ENCODE measurements around the gene TBC1D5.
"Not testable (repeated sequence)": the region's sequence is repeated elsewhere in the genome, so short reads cannot be mapped to it uniquely, and the experiment has no call there.

Gene TBC1D5

GRCh38 chr3:17747174-17747889 lies 4.9 kb upstream of the TBC1D5 start:
- no peak for DNase-seq

DNA sequence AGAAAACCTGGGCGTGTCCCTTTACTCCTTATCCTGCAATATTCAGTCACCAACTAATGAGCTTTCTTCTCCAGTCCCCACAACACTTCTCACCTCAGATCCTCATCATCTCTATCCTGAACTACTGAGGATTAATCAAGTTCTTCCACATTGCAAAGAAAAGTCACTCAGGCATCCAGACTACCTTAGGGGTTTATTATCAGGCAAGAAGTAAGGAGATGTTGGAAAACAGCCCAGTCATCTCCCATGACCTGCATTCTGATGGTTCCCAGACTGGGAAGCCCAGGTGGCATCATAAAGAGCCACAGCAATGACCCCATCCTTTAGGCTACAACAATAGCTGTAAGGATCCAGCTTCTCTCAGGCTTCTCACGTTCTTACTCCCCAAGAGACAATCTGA lies 3.5 kb upstream of the TBC1D5 start:
- no peak for DNase-seq

GRCh38 chr3:17745301-17745700 lies 2.9 kb upstream of the TBC1D5 start:
- no peak for DNase-seq

DNA sequence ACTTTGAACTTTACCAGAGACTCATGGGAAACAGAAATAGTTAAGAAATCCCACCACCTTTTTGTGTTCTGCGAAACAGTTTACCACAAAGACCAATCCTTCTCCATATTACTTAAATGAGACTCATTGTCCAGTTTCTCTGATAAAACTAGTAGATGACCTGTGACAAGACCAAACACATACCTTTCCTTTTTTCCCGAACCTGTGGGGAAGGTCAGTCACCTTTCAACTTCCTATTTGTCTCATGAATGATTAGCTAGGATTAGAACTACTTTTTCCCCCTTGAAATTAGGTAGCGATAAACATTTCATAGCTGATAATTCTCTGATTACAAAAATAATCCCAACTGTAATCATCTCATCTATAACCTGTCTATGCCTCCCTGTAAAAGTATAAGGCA lies 2.3 kb upstream of the TBC1D5 start:
- DNase-seq = no peak

- no peak for DNase-seq
Measured at GRCh38 chr3:17743658-17743995, 1.2 kb upstream of the TBC1D5 start.

GRCh38 chr3:17742880-17743657 lies 638 bp upstream of the TBC1D5 start:
- DNase-seq = no peak

GRCh38 chr3:17741621-17742101 lies 770 bp downstream of the TBC1D5 start:
- no peak for DNase-seq

DNA sequence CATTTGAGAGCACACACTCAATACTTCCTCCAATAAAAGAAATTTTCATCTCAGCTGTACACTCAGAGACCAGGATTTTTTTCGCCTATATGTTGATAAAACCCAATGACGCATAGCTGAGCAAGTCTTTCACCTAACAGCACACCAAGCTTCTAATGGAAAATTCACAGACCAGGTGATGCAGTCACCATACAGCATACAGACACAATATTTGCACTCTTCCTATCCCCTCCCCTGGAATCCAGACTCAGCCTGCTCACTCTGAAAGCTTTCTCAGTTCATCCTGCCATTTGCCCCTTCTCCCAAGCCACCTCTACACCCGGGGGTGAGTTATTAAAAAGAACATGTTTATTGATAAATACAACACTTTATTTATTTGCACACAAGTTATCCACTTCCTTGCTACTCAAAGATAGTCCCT lies 1.7 kb downstream of the TBC1D5 start:
- no peak for DNase-seq

GRCh38 chr3:17738921-17739320 lies 3.5 kb downstream of the TBC1D5 start:
- DNase-seq = no peak

DNA sequence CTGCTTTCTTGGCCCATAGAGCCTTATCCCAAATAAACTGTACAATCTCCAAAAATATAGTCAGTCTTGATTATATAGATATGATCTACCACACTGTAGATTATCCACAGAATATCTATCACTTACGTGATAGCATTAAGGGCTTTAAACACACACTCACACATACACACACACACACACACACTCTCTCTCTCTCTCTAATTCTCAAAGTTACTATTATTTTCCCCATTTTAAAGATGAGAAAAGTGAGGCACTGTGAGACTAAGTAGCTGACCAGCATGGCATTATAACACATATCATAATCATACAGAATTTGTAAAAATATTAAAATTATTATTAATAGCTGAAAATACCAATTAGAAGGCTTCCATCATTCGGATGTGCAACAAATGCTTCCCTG lies 4.2 kb downstream of the TBC1D5 start:
- no peak for DNase-seq

DNA sequence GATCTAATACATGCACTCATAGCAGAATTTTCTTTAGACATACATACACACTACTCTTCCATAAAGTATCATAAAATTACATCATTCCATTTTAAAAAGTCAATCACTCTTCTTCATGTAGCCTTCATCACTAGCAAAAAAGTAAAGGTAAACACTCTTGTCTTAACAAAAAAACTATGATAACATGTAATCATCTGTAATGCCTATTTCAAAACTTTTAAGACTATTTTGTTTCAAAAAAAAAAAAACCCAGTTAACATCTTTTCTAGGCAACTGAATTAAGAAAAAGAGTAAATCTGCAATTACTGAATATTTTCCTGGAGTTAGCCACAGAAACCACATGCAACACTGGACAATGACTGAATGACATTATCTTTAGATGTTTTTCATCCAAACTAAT lies 4.8 kb downstream of the TBC1D5 start:
- no peak for DNase-seq

DNA sequence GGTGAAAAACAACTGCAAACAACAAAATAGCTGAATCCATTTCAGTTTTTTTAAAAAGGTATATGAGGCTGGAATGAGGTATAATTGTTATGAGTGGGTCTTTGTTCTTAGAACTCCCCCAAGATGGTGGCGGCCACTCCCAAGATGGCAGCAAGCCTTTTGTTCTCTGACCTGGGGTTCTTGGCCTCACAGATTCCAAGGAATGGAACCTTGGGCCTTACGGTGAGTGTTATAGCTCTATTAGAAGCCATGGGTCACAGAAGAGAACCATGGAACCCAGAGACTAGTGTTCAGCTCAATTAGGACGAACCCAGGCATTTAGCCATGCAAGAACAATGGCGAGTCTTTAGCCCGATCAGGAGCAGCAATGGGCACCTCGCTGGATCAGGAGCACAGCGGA lies 7.1 kb downstream of the TBC1D5 start:
- DNase-seq = not testable (repeated sequence)

DNA sequence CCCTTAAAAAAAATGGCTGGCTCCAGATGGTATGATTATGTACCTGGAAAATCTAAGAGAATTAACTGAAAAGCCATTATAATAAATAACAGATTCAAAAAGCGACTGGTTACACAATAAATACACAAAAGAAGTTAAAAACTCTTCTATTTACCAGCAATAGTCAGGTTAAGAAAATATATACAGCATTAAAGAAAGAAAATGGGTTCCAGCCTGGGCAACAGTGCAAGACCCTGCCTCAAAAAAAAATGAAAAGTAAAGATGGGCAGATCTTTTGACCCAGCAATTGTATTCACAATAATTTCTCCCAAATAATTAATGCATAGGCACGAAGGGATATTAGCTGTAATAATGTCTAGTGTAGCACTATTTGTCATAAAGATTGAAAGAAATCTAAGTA lies 8.7 kb downstream of the TBC1D5 start:
- no peak for DNase-seq

GRCh38 chr3:17733215-17733614 lies 9.2 kb downstream of the TBC1D5 start:
- DNase-seq = no peak

DNA sequence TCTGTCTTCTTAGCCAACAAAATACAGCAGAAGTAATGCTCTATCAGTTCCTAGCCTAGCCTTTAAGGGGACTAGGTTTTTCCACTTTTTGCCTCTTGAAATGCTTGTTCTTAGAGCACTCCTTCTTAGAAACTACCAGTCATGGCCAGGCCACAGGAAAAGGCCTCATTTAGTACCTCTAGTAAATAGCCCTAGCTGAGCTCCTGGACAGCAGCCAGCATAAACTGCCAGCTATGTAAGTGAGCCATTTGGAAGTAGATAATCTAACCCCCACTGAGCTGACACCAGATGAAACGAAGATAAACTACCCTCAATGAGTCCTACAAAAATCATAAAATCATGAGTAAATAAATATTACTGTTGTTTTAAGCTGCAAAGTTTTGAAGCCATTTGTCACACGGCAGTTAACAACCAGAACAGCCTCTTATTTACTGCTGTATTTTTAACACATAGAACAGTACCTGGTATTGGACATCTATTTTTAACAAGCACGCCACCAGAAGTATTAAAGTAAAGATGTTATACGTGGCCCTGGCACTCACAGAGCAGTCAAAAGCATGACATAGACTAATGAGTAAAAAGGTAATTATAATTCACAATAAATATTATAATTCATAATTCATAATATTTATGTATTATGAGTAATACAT lies 12.0 kb downstream of the TBC1D5 start:
- DNase-seq = peak; percentile 44

GRCh38 chr3:17726313-17726712 lies 16.1 kb downstream of the TBC1D5 start:
- no peak for DNase-seq

DNA sequence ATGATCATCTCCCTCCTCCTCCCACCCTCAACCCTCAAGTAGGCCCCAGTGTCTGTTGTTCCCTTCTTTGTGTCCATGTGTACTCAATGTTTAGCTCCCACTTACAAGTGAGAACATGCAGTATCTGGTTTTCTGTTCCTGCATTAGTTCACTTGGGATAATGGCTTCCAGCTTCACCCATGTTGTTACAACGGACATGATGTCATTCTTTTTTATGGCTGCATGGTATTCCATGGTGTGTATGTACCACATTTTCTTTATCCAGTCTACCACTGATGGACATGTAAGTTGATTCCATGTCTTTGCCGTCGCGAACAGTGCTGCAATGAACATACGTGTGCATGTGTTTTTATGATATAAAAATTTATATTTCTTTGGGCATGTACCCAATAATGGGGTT lies 16.6 kb downstream of the TBC1D5 start:
- DNase-seq = not testable (repeated sequence)

GRCh38 chr3:17724948-17725347 lies 17.5 kb downstream of the TBC1D5 start:
- no peak for DNase-seq

- DNase-seq = no peak
Measured at GRCh38 chr3:17724122-17724521, 18.3 kb downstream of the TBC1D5 start.

DNA sequence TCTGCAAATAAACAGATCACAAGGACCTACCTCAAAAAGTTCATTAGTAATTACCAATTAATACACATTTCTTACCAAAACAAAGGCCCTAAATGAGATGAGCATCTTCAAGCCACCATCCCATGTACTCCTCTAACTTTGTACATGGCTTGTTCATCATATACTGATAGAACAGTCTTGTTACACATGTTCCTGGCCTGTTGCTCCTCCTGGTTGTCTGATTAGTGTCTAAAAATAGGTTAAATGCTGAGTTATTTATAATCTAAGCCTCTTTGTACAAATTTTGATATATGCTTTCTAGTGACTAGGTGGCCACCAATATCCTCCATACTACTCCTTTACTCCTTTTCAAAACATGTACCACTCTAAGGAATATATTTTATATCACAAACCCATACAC lies 25.0 kb downstream of the TBC1D5 start:
- DNase-seq = no peak

DNA sequence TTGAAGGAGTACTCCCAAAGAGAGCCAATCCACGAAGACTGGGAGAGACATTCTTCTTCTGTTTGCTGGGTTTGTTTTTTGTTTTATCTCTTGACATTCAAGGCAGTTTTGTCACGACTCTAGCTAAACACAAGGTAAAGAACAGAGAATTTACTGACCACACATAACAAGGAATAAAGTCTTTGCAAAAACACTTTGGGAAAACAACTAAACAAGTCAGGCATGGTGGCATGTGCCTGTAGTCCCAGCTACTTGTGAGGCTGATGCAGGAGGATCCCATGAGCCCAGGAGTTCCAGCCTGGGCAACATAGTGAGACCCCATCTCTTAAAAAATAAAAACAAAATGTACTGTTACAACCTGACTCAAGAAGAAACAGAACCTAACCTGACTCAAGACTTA lies 28.0 kb downstream of the TBC1D5 start:
- no peak for DNase-seq

- DNase-seq = no peak
Measured at GRCh38 chr3:17709236-17709810, 33.1 kb downstream of the TBC1D5 start.

GRCh38 chr3:17707813-17708543 lies 34.5 kb downstream of the TBC1D5 start:
- no peak for DNase-seq

Measured in T1000 (cell line).